Smooth muscle cell (in vitro differentiated cells): ENCODE data around the gene CPM. TPM values are rescaled to one million over a fixed set of nuclear protein-coding genes. Genes with fewer than 3 reads are reported as not detected.
"Not testable (repeated sequence)": the region's sequence is repeated elsewhere in the genome, so short reads cannot be mapped to it uniquely, and the experiment has no call there.

ENCODE experiments used
- DNase-seq: peaks from one replicate; lab custom pipeline; 2025; ENCODE audit not compliant: unreplicated experiment; lab: John Stamatoyannopoulos, UW
- H2AFZ ChIP-seq: fragments of 200-600 bp; sonication (generic); 2 replicates; pipeline ENCODE4 v1.6.0; 2016; ENCODE audit warnings: antibody characterized with exemption, low read depth, mild to moderate bottlenecking
- H3F3A ChIP-seq: fragments of 200-600 bp; sonication (generic); 2 replicates; pipeline ENCODE4 v1.6.0; 2017; ENCODE audit warnings: antibody characterized with exemption, low read depth
- H3K27ac ChIP-seq: fragments of 200-600 bp; sonication (generic); 2 replicates; pipeline ENCODE4 v1.5.1; 2016; ENCODE audit warnings: low read depth, mild to moderate bottlenecking
- H3K27me3 ChIP-seq: fragments of 200-600 bp; sonication (generic); 2 replicates; pipeline ENCODE4 v1.6.1; 2016; ENCODE audit warnings: low read depth, mild to moderate bottlenecking
- H3K36me3 ChIP-seq: fragments of 200-600 bp; sonication (generic); 2 replicates; pipeline ENCODE4 v1.5.1; 2016; ENCODE audit warnings: low read depth
- H3K4me1 ChIP-seq: fragments of 200-600 bp; sonication (generic); 2 replicates; pipeline ENCODE4 v1.5.1; 2016; ENCODE audit warnings: low read depth
- H3K4me2 ChIP-seq: fragments of 200-600 bp; sonication (generic); 2 replicates; pipeline ENCODE4 v1.6.0; 2016; ENCODE audit warnings: mild to moderate bottlenecking
- H3K4me3 ChIP-seq: fragments of 200-600 bp; sonication (generic); 2 replicates; pipeline ENCODE4 v1.5.1; 2016; ENCODE audit warnings: mild to moderate bottlenecking
- H3K79me2 ChIP-seq: fragments of 200-600 bp; sonication (generic); 2 replicates; pipeline ENCODE4 v1.6.0; 2016; ENCODE audit warnings: low read depth, mild to moderate bottlenecking
- H3K9ac ChIP-seq: fragments of 200-600 bp; sonication (generic); 2 replicates; pipeline ENCODE4 v1.6.0; 2016; ENCODE audit warnings: low read depth
- H3K9me3 ChIP-seq: fragments of 200-600 bp; sonication (generic); replicated peaks from 2 replicates; pipeline ENCODE4 v1.5.1; 2016; ENCODE audit warnings: low read depth
- H4K20me1 ChIP-seq: fragments of 200-600 bp; sonication (generic); 2 replicates; pipeline ENCODE4 v1.6.0; 2016; ENCODE audit warnings: low read depth
- CTCF ChIP-seq: fragments of 200-600 bp; sonication (generic); IDR thresholded peaks from 2 replicates; pipeline ENCODE4 v1.5.1; 2017; ENCODE audit warnings: borderline replicate concordance, mild to moderate bottlenecking, antibody characterized with exemption; ENCODE audit not compliant: insufficient read depth, poor library complexity, severe bottlenecking
- WGBS: methylation state at CpG from one replicate; pipeline ENCODE4 v1.1.7; 2016; ENCODE audit warnings: low lambda C conversion rate; 5-methylcytosine and 5-hydroxymethylcytosine counted together
- polyA plus RNA-seq: library from polyadenylated mRNA; unstranded; fragments of >200 nt; fragmentation: Nextera tagmentation; extraction: Ambion mirVana; gene quantifications from 2 replicates; pipeline ENCODE4 v1.2.1, GENCODE V29; 2016
- total RNA-seq: library from RNA; depleted of rRNA; stranded (reverse); fragments of >200 nt; gene quantifications from 2 replicates; pipeline ENCODE4 v1.2.3, GENCODE V29; 2014

Gene CPM
- total and polyA plus RNA-seq, 2 experiments from 2014 or later: 0.57 to 6.2 TPM

DNA sequence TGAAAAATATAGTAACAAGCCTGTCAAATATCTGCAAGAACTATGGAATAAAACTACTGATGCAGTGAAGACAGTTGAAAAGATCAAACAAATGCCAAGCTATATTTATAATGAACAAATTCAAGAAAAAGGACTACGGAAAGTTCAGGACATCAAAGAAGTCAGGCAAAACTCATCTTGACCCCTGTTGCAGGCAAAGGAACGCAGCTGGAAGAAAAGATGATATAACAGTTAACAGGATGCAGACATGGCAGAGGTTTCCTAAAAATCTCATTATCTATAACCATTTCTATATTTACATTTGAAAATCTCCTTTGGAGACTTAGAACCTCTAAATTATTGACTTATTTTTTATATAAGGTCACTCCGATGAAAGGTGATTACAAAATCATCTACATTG lies 90.8 kb downstream of the CPM start:
- H4K20me1 ChIP-seq: peaks cover 84% of the 10 kb centered on the region
- no peak overlapping the region for H3K27ac ChIP-seq
- H3K79me2 ChIP-seq: peaks cover 3% of the 10 kb centered on the region
- peaks cover 39% of the 10 kb centered on the region for H3K36me3 ChIP-seq
- no peaks in the 10 kb centered on the region for H3K27me3 ChIP-seq
- H3K4me1 ChIP-seq: no peaks in the 10 kb centered on the region
- no peak for DNase-seq
- no peak overlapping the region for H3K4me3 ChIP-seq
- peaks cover 29% of the 10 kb centered on the region for H3F3A ChIP-seq
- H2AFZ ChIP-seq: no peak overlapping the region
- no peak overlapping the region for H3K9ac ChIP-seq
- H3K4me2 ChIP-seq: no peak overlapping the region
- no peaks in the 10 kb centered on the region for H3K9me3 ChIP-seq
- TF ChIP-seq CTCF: no peak
- 80% methylated on average over 3 of the region's 3 CpGs for WGBS

GRCh38 chr12:68841717-68842116 lies 91.3 kb downstream of the CPM start:
- TF ChIP-seq CTCF: no peak

GRCh38 chr12:68841175-68841574 lies 91.8 kb downstream of the CPM start:
- H2AFZ ChIP-seq, H3K9ac ChIP-seq, H3K4me1 ChIP-seq, H3K9me3 ChIP-seq, H3K27me3 ChIP-seq, H3K27ac ChIP-seq, DNase-seq, H3K79me2 ChIP-seq, H3K4me2 ChIP-seq, H3K4me3 ChIP-seq: not testable (repeated sequence)
- 79% methylated on average over 5 of the region's 5 CpGs for WGBS
- H3K36me3 ChIP-seq: peaks cover 44% of the 10 kb centered on the region
- H3F3A ChIP-seq: peaks cover 29% of the 10 kb centered on the region
- peaks cover 93% of the 10 kb centered on the region for H4K20me1 ChIP-seq

More at GRCh38 chr12:68841717-68842116, 91.3 kb downstream of the CPM start:
- Histone ChIP-seq H3K4me1 (no peaks in the 10 kb centered on the region), H3K36me3 (peaks cover 43% of the 10 kb centered on the region), H3K27me3 (no peaks in the 10 kb centered on the region), H3K9me3 (no peaks in the 10 kb centered on the region), H3K79me2 (peaks cover 3% of the 10 kb centered on the region), H3K4me2 (no peak overlapping the region), H3K9ac (no peak overlapping the region), H3F3A (peaks cover 29% of the 10 kb centered on the region), H3K27ac (no peak overlapping the region), H4K20me1 (peaks cover 88% of the 10 kb centered on the region), H2AFZ (no peak overlapping the region), H3K4me3 (no peak overlapping the region)
- WGBS: 92% methylated on average over 2 of the region's 2 CpGs
- no peak for DNase-seq

DNA sequence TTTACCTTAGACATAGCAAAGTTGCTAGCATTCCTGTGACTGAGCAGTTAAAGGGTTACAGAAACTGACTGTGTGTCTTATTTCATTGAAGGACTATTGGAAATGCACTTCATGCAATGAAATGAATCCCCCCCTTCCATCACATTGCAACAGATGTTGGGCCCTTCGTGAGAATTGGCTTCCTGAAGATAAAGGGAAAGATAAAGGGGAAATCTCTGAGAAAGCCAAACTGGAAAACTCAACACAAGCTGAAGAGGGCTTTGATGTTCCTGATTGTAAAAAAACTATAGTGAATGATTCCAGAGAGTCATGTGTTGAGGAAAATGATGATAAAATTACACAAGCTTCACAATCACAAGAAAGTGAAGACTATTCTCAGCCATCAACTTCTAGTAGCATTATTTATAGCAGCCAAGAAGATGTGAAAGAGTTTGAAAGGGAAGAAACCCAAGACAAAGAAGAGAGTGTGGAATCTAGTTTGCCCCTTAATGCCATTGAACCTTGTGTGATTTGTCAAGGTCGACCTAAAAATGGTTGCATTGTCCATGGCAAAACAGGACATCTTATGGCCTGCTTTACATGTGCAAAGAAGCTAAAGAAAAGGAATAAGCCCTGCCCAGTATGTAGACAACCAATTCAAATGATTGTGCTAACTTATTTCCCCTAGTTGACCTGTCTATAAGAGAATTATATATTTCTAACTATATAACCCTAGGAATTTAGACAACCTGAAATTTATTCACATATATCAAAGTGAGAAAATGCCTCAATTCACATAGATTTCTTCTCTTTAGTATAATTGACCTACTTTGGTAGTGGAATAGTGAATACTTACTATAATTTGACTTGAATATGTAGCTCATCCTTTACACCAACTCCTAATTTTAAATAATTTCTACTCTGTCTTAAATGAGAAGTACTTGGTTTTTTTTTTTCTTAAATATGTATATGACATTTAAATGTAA lies 93.5 kb downstream of the CPM start:
- no peaks in the 10 kb centered on the region for H3K27me3 ChIP-seq
- H3K9me3 ChIP-seq: no peaks in the 10 kb centered on the region
- peaks cover 10% of the 10 kb centered on the region for H3K79me2 ChIP-seq
- TF ChIP-seq CTCF: no peak
- peaks cover 100% of the 10 kb centered on the region for H4K20me1 ChIP-seq
- H3K4me3 ChIP-seq: no peak overlapping the region
- no peak overlapping the region for H2AFZ ChIP-seq
- no peak overlapping the region for H3K9ac ChIP-seq
- no peak overlapping the region for H3K4me2 ChIP-seq
- WGBS: 51% methylated on average over 2 of the region's 2 CpGs
- H3K4me1 ChIP-seq: peaks cover 7% of the 10 kb centered on the region
- no peak overlapping the region for H3K27ac ChIP-seq
- H3F3A ChIP-seq: peaks cover 25% of the 10 kb centered on the region
- DNase-seq: no peak
- H3K36me3 ChIP-seq: peaks cover 57% of the 10 kb centered on the region
